GM19238 (cell line): ENCODE data around the gene TMEM51.
"Not testable (repeated sequence)": the region's sequence is repeated elsewhere in the genome, so short reads cannot be mapped to it uniquely, and the experiment has no call there.

ENCODE experiments used
- DNase-seq: peaks from one replicate; pipeline ENCODE4 v3.0.0; 2011; ENCODE audit warnings: low spot score; ENCODE audit not compliant: insufficient read length

TMEM51 gene

DNA sequence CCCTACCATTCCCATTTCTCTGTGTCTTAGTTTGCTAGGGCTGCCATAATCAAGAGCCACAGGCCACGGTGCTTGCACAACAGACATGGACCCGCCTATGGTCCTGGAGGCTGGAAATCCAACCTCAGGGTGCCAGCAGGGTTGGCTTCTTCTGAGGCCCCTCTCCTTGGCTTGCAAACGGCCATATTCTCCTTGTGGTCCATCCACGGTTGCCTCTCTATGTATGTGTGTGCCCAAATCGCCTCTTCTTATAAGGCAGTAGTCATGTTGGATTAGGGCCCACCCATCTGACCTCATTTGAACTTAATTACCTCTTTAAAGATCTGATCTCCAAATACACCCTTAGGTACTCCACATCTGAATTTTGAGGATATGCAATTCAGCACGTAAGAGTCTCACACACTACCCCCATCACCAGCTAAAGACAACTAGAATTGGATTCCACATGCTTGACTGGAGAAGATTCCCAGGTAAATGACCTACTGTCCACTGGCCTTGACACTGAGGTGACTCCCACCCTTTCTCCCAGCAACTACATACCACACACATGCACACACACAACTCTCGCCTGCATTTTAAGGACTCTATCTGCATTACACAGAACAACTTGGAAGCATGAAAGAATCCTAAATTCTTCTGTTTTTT lies 28.3 kb upstream of the TMEM51 start:
- no peak for DNase-seq

DNA sequence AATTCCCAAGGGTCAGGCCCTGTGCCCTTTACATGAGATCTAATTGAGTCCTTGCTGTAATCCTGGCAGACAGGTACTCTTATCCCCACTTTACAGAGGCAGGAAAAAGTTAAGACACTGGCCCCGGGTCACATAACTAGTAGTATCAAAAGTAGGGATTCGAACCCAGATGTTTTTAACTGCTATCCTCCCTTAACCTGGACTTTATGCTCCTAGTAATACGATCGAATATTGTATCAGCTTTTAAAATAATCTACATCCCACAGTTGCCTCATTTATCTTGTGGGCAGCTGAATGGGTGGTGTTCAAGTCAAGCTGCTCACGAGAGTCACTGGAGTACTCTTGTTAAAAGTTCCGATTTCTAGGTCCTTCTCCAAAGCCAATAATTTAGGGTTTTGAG lies 25.5 kb upstream of the TMEM51 start:
- no peak for DNase-seq

DNA sequence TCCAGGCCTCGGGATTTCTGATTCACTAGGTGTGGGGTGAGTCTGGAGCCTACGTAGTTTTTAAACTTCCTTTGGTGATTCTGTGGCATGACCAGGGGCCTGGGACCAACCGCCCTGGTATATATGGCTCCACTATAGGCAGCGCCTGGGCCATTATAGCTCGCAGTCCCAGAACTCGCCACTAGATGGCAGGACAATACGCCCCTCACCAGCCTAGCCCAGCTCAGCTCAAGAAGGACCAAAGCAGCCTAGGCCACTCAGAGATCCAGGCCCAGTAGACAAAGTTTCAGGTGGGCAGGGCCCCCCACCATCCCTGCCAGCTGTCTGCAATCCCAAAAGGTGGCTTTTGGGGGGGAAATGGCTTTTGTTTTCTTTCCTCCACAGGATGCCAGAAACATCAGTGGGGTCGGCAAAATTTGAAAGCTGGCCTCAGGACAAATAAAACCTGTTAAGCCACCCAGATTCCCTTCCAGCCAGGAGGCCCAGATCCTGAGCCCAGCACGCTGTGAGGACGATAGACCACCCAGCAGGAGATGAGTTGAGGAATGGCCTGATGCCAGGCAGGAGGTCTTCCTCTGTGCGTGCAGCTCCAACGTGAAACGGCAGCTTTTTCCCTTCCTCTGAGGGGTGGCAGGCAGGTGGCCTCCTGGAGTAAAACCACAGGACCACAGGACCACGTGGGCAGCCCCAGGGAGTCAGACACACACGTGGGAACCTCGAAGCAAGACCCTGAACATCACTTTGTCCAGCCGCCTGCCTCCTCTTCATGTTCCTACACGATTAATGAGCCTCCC lies 24.8 kb upstream of the TMEM51 start:
- DNase-seq: peak; percentile 85

DNA sequence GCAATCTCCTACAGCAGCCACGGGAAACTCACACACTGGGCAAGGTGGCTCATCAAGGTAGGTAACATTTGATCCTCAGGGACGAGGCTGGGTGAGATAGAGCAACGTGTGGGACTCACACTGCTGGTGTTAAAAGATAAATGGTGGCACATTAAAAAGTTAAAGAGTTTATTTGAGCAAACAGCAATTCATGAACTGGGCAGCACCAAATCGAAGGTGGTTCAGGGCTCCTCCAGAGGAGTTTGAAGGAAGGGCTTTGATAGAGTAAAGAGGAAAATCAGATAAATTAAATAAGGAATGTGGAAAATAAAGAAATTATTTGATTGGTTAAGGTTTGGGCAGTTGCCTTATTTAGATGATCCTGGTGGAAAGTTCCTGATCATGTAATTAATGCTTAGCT lies 23.6 kb upstream of the TMEM51 start:
- no peak for DNase-seq

DNA sequence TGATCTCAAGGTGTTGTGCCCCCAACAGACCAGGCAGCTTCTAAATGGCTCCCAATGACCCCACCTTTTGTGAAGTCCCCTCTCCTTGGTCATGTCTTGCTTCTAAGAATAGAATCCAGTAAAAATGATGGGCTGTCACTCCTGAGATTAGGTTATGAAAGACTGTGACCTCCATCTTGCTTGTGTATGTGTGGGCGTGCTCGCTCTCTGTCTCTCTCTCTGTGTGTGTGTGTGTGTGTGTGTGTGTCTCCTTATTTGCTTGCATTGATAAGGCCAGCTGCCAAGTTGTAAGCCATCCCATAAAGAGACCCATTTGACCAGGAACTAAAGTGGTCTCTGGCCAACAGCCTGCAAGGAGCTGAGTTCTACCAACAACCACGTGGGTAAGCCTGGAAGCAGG lies 22.9 kb upstream of the TMEM51 start:
- DNase-seq: no peak

DNA sequence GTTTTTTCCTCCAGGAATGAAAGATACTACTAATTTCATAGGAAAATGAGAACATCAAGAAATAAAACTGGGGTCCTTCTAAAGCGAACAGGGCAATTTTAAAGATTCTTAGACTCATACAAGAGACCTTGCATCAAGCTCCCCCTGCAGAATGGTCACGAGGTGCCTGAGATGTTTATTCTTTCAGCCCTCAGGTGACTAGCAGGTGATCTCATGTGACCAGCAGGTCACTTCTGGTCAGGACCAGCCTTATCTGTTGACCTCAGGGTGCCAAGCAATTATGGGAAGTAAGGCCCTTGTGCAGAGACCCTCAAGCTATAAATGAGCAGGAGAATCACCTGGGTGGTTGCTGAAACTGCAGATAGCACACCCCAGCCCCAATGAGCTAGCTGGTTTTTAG lies 20.6 kb upstream of the TMEM51 start:
- DNase-seq: no peak

DNA sequence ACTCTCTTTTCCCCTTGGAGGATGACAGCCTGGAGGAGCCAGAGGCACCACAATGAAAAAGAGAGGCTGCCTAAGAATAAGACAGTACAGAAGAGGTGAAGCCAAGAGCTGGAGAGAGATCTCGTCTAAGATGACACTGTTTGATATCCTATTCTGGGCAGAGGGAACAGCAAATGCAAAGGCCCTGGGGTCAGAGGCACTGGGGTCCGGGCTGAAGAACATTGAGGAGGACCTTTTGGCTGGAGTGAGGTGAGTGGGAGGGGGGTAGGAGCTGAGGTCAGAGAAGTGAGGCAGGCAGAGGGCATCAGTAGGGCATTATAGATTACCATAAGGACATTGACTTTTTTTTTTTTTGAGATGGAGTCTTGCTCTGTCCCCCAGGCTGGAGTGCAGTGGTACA lies 19.3 kb upstream of the TMEM51 start:
- no peak for DNase-seq

DNA sequence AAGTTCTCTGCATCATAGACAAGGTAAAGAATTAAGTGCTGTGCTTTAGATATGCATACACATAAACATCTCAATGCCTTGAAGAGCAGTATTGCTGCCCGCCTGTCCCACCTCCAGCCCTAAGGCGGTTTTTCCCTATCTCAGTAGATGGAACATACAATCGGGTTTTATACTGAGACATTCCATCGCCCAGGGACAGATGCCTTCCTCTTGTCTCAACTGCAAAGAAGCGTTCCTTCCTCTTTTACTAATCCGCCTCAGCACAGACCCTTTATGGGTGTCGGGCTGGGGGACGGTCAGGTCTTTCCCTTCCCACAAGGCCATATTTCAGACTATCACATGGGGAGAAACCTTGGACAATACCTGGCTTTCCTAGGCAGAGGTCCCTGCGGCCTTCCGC lies 17.9 kb upstream of the TMEM51 start:
- DNase-seq: not testable (repeated sequence)

DNA sequence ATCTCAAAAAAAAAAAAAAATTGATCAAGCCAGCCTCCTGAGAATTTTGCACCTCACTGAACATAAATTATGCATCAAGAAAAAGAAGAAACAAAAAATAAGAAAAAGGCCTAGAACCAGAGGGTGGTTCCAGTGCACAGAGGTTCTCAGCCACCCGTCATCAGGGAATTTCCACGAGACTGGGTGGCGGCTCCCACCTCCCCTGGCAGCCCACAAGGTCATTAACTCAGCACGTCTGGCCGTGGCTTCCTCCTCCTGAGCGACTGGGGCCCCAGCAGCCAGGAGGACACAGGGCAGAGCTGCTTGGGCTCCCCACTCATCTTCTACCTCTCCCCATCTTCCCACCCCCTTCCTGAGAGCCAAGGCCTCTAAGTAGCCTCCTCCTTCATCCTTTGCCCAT lies 15.7 kb upstream of the TMEM51 start:
- DNase-seq: no peak

DNA sequence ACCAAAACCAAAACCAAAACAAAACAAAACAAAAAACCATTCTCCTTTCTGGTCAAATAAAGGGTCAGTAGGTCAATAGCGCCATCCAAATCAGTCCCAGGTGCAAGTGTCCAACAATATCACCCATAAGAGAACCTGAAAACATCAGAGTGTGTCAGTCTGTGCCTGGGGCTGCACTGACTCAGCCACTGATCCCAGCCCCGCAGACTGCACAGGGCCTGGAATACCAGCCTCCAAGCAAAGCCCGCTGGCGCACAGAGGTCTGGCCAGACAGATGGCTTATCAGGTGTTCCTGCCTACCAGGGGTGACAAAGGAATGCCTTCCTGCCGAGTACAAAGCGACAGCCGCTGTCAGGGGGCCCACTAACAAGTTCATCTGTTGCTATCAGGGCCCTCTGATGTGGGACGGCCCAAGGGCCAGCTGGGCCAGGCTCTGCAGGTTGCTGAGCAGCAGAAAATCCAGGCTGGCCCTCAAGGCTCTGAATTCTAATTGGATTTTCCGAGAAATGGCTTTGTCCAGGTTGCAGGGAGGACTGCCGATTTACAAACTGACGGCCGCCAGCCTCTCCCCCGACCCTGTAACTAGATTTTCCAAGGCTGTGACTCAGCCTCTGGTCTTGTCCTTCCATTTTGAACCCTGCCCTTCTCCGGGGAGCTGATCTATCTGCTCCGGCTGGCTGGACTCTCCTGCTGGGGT lies 13.7 kb upstream of the TMEM51 start:
- DNase-seq: no peak

DNA sequence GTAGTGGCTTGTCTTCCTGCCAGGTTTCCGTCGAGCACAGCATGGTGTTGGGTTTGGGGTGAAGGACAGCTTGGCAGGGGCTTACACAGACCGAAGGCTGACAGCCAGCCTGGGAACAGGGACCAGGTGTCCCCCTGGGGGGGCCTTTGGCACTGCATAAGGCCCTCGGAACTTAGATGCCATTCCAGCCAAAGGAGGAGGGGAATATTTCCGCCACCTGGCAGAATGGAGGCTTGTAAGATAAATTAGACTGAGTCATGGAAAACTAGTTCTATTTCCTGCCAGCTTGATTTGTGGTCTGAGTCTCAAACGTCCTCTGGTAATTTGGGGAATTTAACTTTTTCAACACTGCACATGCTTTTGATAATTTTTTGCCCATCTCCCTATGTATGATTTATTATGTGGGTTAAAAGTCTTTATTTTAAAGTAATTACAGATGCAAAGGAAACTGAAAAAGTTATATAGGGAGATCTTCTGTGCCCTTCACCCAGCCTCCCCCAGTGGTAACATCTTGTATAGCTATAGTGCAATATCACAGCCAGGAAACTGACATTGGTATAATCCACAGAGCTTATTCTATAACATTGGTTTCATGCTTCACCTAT lies 11.5 kb upstream of the TMEM51 start:
- DNase-seq: no peak

DNA sequence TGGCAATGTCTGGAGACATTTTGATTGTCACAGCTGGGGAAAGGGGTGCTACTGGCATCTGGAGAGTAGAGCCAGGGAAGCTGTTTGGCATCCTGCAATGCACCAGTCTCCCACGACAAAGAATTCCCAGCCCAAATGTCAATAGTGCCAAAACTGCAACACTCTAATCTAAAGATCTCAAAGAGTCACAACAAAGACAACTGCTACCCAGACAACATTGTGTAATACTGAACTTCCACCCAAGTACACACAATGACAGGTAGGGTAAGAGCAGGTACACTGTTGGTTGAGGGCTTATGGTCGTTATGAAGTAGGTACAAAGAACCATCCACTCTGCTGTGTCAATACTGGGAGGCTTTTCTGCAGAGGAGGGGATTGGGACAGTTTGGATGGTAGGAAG lies 8.2 kb upstream of the TMEM51 start:
- no peak for DNase-seq

DNA sequence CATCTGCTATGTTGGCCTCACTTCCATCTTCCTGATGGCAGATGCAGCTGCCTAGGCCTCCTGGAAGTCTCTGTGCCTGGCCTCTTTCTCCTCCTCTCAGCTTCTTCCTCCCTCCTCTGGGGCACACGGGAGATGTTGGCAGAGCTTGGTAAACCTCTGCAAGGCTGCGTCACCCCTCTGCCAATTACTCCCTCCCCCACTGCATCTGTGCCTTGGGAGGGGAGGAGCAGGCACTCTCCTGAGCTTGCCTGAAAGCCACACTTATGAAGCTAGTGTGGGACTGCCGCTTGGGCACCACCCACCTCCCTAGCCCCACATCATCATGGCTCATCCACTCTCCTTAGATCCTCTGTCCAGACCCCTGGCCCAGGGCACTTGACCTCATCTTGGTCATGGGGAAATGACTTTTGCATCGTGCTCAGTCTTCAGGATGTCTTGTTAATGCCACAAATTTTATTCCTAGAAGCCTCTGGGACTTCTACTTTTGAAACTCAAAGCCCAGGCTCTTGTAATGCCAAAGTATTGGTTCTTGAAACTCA lies 7.3 kb upstream of the TMEM51 start:
- DNase-seq: no peak

DNA sequence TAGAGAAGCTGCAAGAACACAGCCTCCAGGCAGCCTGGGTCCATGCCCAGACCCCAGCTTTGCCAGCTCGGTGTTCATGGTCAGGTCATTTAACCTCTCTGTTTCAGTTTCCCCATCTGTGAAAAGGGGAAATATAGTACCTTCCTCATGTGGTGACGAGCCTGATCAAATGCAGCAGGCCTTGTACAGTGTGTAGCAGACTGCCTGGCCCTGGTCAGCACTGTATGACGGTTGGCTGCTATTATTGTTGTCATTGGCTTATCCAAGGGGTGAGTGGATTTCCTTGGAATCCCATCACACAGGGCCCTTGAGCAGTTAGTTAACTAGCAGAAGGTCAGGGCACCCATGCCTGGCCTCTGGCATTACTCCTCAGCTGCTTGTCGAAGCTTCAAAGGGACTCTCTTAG lies 6.6 kb upstream of the TMEM51 start:
- DNase-seq: no peak

DNA sequence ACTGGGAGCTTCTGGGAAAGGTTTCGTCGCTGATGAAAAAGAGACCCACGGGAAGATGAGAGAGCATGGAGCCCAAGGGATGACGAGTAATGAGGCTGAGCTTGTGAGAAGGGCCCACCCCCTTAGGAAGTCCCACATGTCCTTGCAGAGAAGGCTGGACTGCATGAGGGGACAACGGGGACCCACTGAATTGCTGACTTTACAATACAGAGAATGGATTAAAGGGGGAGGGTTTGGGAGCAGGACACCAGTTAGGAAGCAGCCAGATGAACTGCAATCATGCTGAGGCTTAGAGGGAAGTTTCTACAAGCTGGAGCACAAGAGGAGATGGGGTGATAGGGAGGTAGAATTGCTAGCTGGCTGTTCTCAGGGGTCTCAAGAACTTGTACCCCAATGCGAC lies 5.5 kb upstream of the TMEM51 start:
- DNase-seq: no peak

DNA sequence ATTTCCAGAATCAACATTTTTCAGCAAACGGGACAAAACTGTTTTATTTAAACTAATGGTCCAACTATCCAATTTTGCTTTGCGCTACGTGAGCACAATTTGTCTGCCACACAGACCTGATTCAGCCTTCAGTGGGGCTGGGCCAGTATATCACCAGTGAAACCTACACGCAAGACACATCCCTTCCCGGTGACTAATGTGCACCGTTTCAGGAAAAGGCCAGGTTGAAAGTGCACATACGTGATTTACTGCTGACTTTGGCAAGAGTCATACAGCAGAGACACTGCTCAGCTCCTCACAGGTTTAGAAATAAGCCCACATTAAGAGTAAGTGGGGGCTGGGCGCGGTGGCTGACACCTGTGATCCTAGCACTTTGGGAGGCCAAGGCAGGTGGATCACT lies 5.1 kb upstream of the TMEM51 start:
- no peak for DNase-seq

DNA sequence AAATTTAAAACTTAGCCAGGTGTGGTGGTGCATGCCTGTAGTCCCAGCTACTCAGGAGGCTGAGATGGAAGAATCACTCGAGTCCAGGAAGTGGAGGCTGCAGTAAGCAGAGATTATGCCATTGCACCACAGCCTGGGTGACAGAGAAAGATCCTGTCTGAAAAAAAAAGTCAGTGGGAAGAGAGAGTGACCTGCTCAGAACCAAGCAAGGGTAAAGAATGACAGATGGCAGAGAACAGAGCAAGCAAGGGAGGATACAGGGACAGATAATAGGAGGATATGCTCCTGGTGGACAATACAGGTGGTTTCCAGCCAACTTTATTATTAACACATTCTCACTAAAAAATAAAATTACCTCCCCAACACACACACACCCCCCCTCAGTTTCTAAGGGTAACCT lies 4.6 kb upstream of the TMEM51 start:
- DNase-seq: no peak

DNA sequence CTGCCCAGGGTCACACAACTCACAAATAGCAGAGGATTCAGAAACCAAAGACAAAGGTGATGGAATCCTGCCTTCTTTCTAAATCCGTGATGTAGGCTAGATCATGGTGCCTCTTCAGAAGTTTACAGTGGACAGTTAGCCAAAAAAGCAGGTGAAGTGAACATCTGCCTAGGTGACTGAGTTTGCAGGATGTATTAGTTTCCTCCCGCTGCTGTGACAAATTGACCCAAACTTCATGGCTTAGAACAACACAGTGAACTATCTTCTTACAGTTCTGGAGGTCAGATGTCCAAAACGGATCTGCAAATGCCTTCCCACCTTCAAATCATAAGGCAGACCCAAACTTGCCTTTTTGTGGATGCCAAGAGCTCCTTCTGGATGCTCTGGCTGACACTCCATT lies 3.2 kb upstream of the TMEM51 start:
- DNase-seq: no peak

DNA sequence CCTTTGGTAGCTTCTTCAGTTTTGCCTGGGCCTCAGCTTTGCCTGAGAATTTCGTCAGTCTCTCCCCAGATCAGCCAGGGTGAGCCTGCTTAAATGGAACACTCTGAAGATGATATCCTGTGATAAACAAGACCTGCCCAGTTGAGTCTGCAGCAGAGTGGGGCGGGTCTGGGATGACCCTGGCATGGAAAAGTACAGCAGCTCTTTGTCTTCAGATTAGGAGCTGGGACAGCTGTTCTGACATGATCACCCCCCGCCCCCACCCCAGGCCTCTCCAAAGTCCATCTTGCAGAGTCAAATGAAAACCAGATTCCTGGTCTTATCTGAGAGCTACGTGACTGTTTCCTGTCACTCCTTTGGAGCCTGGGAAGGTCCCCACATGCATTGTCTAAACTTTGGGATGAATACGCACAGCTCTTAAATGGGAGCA lies 2.2 kb upstream of the TMEM51 start:
- DNase-seq: no peak

DNA sequence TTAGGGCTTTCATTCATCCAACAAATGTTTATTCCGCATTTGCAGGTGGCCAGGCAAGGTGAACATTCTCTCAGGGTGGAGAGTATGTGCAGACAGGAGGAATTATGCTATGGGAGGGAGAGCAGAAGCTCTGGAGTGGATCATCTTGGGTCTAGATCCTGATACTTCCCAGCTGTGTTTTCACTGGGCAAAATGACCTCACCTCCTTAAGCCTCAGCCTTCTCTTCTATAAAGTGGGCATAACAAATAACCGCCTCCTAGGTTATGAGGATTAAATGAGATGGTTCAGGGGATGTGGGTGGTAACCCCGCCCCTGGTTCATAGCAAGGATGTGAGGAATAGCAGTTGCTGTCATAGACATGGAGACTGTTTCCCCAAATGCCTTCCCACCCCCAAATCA lies 1.7 kb upstream of the TMEM51 start:
- no peak for DNase-seq

DNA sequence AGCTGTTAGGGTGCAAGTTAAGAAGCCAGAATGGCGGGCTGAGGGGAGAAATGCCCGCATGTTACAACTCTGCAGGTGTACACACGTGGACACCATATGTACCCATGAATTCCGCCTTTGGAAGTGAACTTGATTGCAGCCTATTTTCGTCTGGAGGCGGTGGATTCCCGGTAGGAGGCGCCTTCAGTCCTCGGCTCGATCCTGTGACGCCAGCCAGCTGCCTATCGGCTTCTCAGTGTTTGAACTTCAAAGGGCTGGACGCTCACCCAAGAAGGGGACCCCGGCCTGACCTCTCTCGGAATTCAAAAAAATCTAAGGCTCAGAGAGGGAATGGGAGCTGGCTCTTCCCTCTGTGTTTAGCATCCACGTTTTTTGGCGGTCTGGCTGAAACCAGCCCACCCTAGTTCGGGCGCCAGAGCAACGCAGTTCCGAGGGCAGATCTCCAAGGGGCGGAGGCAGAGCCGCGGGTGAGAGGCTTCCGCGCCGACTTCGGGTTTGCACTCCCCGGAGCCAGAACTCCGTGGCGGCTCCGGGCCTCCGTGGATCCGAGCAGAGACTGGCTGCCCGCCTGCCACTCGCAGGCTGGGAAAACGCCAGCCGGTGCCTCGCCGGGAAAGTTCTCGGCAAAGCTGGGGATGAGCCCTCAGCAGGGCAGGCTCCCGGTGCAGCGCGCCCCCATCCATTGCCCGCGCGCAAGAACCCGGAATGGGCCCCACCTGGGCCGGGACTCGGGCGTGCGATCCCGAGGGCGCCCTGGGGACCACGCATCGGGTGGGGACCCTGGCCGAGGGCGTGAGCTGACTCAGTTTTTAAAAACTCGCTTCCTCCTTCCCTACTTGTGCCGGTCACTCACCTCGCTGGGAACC lies 996 bp upstream of the TMEM51 start:
- DNase-seq: no peak
